GM21526 (cell line): ENCODE data around the gene KIAA0753.
"Not testable (repeated sequence)": the region's sequence is repeated elsewhere in the genome, so short reads cannot be mapped to it uniquely, and the experiment has no call there.

Source experiments
- ATAC-seq: cut with Tn5 transposase; IDR thresholded peaks from one replicate; pipeline ENCODE4 v1.9.1; 2021; ENCODE audit warnings: moderate library complexity; ENCODE audit not compliant: unreplicated experiment, low FRiP score

The KIAA0753 gene

DNA sequence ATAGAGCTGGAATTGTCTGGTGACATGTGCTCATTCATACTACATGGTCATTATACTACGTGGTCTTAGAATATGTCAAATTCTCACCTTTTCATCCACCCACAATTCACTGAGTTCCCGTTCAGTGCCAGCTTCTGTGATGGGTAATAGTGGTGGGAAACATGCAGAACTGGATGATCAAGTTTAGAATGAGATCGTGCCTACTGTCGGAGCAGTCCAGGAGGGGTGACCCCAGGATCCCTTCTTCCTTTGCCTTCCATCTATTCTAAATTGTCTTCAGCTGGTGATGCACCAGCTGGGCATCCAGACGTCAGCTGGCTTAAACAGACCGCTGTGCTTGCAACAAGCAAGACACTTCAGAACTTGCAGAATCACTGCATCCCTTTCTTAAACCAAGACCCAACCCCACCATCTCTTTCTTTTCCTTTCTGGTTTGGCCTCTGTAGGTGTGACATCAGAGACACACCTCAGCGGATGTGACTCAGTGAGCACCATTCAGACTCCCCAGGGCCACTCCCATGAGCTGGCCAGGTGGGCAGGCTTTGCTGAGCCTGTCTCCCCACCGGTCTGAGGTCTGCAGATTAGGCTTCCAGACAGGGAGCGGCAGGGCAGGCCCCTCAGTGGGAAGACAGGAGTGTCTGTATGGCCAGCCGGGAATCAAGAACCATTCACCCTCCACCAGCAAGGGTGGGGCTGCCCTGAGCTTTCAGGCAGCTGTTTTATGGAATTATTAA, 29.1 kb upstream of the KIAA0753 start:
- ATAC-seq: no peak

DNA sequence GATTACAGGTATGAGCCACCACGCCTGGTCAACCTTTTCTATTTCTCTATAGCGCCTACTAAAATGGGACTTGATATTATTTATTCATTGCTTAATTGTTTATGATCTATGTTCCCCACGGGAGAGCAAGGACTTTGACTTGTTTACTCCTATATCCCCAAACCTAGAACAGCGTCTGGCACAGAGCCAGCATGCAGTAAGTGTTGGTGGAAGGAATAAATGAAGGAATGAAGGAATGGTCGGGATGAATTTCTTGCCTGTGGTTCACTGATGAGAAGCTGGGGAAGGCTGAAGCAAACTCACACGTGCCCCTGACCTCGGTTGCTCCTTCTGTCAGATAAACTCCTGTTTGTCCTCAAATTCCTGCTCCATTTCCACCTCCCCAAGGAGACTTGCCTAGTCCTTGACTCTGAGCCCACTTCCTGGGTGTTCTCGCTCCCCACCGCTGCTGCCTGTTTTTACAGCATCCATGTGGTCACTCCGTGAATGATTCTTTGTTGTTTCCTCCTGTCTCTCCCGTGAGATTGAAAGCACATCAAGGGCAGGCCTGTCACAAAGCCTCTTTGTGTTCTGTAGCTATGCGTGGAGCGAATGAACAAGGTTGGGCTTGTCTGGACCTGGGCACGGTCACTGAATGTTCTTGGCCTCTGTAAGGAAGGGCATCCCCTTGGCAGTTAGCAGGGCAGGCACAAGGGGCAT, 28.4 kb upstream of the KIAA0753 start:
- no peak for ATAC-seq

- no peak for ATAC-seq
Observed at GRCh38 chr17:6668219-6668618, 27.7 kb upstream of the KIAA0753 start.

DNA sequence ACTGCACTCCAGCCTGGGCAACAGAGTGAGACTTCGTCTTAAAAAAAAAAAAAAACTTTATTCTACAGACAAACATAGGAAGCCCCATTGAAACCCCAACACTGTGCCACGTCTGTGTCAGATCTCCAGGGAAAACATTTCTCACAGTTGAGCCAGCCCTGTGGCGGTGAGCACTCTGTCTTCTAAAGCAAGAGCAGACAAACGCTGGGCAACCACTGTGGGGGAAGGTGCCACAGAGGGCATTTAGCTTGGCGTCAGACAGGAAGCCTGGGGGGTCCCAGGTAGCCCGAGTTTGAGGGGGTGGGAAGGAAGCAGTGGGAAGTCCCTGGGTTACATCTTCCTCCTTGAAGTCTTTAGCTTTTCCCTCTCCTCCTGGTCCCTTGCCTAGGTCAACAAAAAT, 27.0 kb upstream of the KIAA0753 start:
- no peak for ATAC-seq

- ATAC-seq: no peak
Observed at GRCh38 chr17:6666557-6666956, 26.0 kb upstream of the KIAA0753 start.

DNA sequence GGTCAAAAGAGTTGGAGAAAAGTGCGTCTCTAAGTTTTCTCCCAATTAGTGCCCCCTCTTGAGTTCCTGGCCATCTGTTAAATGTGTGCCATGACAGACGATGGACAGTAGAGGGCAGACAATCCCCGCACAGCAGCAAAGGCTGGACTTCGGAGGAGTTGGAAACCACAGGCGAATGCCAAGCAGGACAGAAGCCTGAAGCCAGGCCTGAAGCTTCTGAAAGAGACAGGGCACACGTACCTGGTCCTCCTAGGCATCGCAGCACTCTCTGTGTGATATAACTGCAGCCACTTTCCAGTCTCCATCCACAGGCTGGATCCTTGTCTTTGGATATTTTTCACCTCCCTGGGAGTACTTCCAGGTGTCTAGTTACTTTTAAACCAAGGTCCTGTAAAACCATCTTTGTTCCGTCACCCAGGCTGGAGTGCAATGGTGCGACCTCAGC, 25.6 kb upstream of the KIAA0753 start:
- no peak for ATAC-seq

GRCh38 chr17:6663200-6663599, 22.7 kb upstream of the KIAA0753 start:
- not testable (repeated sequence) for ATAC-seq

- ATAC-seq: no peak
Observed at GRCh38 chr17:6661464-6661848, 20.9 kb upstream of the KIAA0753 start.

DNA sequence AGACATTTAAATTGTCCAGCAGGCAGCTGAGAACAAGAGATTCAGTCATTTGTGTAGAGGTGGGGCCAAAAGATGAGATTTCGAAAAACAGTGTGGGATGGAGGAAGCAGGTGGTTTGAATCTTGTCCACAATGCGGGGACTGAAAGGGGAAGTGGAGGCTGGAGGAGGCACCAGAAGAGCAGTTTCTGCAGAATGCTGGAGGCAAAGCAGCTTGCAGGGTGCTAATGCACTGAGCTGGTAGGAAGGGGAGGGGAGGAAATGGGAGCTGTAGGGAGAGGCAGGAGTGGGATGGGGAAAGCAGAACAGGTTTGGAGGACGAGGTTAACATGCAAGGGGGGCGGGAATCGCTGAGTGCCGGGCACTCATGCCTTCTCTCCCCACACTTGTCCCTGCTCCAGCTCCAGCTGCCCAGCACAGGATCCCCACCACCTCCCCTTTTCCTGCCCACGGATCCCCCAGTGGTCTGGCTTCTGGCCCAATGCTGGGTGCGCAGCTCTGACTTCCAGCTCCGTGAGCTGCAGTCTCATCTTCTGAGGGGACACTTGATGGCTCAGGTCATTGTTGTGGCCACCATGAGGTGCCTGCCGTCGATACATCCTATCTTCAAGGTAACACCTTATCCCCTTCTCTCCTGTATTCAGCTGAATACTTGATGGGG, 20.4 kb upstream of the KIAA0753 start:
- no peak for ATAC-seq

- no peak for ATAC-seq
Observed at GRCh38 chr17:6660101-6660500, 19.6 kb upstream of the KIAA0753 start.

DNA sequence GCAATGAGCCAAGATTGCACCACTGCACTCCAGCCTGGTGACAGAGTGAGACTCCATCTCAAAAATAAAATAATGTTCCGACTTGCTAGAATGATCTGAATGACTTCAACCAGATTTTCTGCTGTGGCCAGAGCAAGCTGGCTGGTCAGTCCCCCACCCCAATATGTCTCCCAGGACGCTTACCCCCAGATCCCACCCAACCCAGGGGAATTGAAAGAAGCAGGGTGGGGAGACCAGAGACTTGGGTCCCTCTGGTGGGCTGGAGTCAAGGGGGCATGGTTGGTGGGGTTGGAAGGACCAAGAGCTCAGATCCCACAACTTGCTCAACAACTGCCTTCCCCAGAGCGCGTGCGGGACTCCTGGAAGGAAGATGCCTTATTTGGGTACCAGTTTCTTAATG, 17.9 kb upstream of the KIAA0753 start:
- not testable (repeated sequence) for ATAC-seq

GRCh38 chr17:6657633-6658287, 17.2 kb upstream of the KIAA0753 start:
- ATAC-seq: no peak

DNA sequence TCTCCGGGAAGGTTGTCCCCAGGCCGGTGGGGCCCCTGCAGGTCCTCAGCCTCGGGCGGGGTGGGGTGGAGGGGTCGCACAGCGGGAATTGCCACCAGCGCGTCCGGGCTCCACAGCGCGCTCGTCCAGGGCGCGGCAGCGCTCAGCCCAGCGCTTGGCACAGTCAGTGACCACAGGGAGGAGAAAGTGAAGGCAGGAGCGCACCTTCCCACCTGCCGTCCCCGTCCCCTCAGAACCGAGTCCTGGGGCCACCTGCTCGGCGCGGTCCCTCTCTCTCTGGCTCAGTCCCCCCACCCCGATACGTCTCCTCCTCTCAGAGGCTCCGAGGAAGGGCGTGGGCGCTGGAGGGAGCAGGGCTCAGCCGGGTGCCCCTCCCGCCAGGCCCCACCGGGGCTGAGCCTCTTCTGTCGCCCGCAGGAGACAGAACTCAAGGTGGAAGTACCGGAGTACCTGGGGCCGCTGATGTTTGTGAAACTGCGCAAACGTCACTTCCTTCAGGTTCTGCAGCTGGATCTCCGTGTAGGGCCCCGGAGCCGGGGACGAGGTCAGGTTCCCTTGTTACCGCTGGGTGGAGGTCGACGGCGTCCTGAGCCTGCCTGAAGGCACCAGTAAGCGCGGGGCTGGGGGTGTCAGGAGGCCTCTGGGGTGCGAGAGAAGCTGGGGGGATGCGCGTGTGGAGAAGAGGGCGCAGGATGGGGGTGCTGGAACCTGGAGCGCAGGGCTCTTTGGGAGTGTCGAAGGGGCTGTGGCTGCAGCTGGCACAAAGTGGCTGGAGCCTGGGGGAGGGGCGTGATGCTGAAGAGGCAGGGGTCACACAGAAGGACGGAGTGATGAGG, 16.5 kb upstream of the KIAA0753 start:
- not testable (repeated sequence) for ATAC-seq

DNA sequence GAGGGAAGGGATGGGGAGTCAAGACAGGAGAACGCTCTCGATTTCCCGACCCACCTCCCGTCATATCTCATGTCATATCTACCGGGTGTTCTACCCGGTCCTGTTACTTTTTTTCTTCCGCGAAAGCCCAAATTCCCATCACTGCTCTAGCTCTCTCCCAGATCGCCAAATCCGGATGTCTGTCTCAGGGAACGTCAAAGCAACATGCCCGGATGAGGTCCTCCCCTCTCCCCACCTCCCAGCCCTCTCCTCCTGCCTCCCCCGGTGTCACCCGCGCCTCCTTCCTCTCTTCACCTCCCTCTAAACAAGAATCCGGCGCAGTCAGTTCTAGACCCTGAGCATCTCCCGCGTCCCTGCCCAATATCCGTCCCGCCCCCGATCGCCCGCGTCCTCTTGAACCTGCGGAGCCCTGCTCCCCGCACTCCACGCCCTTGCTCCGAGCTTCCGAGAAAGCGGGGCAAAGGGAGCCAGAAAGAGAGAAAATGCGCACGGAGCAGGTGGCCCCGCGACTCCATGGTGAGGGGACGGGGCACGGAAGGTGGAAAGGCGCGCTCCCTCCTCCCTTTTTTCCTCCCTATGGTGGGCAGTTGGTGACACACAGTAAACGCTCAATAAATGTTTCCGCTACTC, 15.3 kb upstream of the KIAA0753 start:
- ATAC-seq: not testable (repeated sequence)

GRCh38 chr17:6654841-6655731, 14.6 kb upstream of the KIAA0753 start:
- no peak for ATAC-seq

DNA sequence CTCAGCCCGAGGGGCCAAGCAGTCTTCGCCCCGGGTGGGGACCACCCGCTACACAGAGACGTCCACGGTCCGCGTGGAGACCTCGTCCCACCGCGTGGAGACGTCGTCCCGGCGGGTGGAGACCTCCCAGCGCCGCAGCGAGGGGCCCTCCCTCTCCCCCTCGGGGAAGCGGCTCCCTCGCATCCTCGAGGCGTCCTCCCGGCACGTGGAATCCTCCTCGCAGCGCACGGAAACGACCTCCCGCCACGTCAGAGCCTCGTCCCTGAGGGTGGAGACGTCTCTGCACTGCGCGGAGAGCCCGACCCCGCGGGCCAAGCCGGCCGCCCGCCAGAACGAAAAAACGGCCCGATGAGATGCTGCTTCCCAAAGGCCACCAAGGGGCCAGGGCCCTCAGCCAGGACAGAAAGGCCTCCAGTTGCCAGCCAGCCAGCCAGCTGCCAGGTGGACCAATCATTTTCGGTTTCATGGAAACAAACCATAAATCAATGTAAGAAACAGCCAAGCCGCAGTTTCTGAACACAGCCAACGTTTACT, 11.5 kb upstream of the KIAA0753 start:
- ATAC-seq: peak; percentile 9

GRCh38 chr17:6651354-6651918, 10.9 kb upstream of the KIAA0753 start, which contains the start of the genes C17orf100 and MED31:
C17orf100 (plus strand) TSS chr17:6651762; CDS start chr17:6651914, 152 bp downstream.
MED31 (minus strand) TSS chr17:6651605; CDS start chr17:6651528, 77 bp downstream.
- peak; percentile 76 for ATAC-seq

- ATAC-seq: no peak
Observed at GRCh38 chr17:6648181-6648580, 7.7 kb upstream of the KIAA0753 start.
